Activated CD8-positive, alpha-beta memory T cell treated with anti-CD3 and anti-CD28 coated beads, Interleukin-2, amount 50 U/mL, for 48 hours (primary cell): ENCODE data around the gene SRPX2.

Source experiments
- DNase-seq: peaks from one replicate; pipeline ENCODE4 v3.0.0-alpha.2; 2020

The SRPX2 gene, protein sequence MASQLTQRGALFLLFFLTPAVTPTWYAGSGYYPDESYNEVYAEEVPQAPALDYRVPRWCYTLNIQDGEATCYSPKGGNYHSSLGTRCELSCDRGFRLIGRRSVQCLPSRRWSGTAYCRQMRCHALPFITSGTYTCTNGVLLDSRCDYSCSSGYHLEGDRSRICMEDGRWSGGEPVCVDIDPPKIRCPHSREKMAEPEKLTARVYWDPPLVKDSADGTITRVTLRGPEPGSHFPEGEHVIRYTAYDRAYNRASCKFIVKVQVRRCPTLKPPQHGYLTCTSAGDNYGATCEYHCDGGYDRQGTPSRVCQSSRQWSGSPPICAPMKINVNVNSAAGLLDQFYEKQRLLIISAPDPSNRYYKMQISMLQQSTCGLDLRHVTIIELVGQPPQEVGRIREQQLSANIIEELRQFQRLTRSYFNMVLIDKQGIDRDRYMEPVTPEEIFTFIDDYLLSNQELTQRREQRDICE

GRCh38 chrX:100643956-100644860, at the start of gene SRPX2:
TSS of gene SRPX2 (plus strand) at chrX:100644199. CDS start at chrX:100646323, 2,124 bp downstream.
- DNase-seq: no peak

GRCh38 chrX:100596601-100597000, 47.4 kb upstream of the SRPX2 start:
- no peak for DNase-seq

DNA sequence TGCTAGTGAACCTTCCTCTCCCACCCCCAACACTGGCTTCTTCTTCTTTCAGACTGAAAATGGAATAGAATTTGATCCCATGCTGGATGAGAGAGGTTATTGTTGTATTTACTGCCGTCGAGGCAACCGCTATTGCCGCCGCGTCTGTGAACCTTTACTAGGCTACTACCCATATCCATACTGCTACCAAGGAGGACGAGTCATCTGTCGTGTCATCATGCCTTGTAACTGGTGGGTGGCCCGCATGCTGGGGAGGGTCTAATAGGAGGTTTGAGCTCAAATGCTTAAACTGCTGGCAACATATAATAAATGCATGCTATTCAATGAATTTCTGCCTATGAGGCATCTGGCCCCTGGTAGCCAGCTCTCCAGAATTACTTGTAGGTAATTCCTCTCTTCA, 44.5 kb upstream of the SRPX2 start:
- DNase-seq: no peak

DNA sequence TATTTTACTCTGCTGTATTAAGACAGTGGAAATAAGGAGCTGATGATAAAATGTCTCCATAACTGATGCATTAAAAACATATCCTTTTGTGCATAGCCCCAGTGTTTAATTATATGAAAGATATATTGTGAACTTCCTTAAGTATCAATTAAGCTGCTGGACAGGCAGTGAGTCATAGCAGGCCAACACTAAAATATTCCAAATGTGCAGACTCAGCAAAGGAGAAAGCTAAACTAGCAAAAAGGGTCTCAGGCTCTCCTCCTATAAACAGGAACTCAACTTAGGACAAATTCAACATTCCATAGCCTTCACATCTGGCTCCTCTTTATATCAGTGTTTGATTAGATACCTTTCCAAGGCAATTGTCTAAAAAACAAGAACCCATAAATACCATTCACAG, 43.7 kb upstream of the SRPX2 start:
- no peak for DNase-seq

- no peak for DNase-seq
These were observed 43.2 kb upstream of the SRPX2 start for GRCh38 chrX:100600758-100601157.

GRCh38 chrX:100606753-100607152, 37.2 kb upstream of the SRPX2 start:
- DNase-seq: no peak

- DNase-seq: no peak
These were observed 34.4 kb upstream of the SRPX2 start for GRCh38 chrX:100609591-100609990.

DNA sequence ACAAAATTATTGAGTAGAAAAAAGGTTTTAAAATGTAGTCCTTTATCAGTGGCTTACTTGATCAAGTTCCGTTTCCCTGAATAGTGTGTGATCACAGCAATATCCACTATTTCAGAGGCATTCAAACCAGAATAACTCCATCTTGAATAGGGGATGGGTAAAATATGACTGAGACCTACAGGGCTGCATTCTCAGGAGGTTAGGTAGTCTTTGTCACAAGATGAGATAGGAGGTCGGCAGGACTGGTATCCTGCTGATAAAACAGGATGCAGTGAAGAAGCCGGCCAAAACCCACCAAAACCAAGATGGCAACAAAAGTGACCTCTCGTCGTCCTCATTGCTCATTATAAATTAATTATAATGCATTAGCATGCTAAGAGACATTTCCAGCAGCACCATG, 32.0 kb upstream of the SRPX2 start:
- DNase-seq: no peak

GRCh38 chrX:100615005-100615404, 29.0 kb upstream of the SRPX2 start:
- no peak for DNase-seq

DNA sequence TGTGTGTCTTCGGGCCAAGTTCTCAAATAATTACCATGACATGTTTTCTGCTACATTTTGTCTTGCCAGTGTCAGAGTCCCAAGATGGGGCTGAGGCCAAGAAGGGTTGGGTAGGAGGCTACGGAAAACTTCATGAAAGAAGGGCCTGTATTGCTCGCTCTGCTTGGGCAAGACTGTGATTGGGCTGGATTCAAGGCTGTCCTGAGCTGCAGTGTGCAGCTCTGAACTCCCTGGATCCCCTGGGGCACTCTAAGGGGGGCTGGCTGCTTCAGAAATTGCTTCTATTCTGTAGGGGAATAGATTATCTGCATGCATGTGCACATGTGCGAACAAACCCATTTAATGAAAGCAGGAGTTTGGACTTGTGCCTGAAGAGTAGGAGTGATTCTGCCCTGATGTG, 21.0 kb upstream of the SRPX2 start:
- no peak for DNase-seq

GRCh38 chrX:100625985-100626491, 18.0 kb upstream of the SRPX2 start:
- no peak for DNase-seq

DNA sequence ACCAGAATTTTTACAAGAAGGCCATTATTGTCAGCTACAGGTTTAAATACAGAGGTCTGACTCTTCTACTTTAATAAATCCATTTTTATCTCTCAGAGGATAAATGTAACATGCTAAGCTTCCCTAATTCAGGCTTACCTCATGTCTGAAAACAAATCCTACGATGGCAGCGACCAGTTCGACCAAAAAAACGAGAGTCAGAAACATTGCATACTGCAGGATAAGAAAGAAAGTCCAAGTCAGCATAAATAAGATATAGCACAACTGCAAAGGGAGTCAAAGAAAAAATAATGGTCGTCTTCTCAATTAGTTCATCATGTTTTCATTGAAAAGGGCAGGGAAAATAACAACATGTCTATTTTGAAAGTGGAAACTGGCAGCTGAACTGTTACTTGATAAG, 9.0 kb upstream of the SRPX2 start:
- no peak for DNase-seq

- DNase-seq: no peak
These were observed 8.0 kb upstream of the SRPX2 start for GRCh38 chrX:100635989-100636320.

GRCh38 chrX:100636321-100636991, 7.5 kb upstream of the SRPX2 start, which contains the start of gene TSPAN6:
TSS of gene TSPAN6 (minus strand) at chrX:100636806. CDS start at chrX:100636694, 112 bp downstream.
- DNase-seq: peak; percentile 74

GRCh38 chrX:100642290-100642689, 1.7 kb upstream of the SRPX2 start:
- DNase-seq: no peak

DNA sequence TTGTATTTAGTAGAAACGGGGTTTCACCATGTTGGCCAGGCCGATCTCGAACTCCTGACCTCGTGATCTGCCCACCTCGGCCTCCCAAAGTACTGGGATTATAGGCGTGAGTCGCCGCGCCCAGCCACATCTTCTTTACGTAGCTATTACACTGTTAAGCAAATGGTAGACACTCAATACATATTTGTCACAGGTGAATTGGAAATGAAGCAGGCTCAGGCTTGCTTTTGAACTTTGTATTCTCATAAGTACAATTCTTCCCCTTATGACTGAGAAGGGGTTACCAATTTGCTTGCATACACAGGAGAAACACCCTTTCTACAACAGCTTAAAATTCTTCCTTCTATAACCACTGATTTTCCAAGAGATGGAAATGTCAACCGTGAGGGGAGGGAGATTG, 787 bp upstream of the SRPX2 start:
- no peak for DNase-seq

DNA sequence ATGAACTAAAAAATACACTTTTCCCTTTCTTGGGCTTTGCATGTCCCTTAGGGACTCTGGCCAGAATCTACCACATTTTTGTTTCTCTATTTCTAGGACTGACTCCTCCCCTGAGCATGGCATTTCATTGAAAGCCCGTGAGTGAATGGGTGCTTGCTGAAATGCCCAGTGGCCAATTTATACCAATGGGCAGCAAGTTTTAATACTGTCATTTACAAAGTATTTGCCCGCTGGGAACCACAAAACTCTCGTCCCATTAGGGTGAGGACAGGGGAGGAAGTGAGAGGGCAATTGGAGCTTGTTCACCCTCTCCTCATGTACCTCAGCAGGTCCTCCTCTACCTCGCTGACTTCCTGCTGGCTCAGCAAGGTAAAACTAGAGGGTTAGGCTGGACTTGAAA, 1.1 kb downstream of the SRPX2 start:
- no peak for DNase-seq

DNA sequence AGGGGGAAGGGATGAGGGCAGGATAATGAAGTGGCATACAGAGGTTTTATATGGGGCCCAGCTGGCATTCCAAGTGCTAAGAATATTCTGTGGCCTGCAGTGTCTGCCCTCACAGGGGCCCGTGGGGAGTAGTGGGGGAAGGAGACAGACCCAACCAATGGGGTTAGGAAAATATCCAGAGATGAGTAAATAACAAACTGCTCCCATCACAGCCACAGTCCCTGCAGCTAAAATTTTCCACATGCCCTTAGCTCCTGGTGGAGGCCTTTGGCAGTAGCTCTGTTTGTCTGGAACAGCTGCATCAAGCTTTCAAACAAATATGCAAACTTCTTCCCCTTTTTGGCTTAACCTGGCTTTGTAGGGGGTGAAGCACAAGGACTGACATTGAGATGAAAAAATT, 3.1 kb downstream of the SRPX2 start:
- DNase-seq: no peak

GRCh38 chrX:100647739-100648138, 3.7 kb downstream of the SRPX2 start:
- DNase-seq: no peak

- DNase-seq: no peak
These were observed 4.7 kb downstream of the SRPX2 start for GRCh38 chrX:100648458-100649417.

- DNase-seq: no peak
These were observed 5.8 kb downstream of the SRPX2 start for GRCh38 chrX:100649550-100650356.
